Measurements from ENCODE around the gene MSANTD3. TPM values are rescaled to one million over a fixed set of nuclear protein-coding genes. Genes with fewer than 3 reads are reported as not detected.
A peak's percentile ranks its signal among the peaks of the same experiment; 100 is the strongest.

MSANTD3 gene
- total RNA-seq, 1 donor from 2014 or later, result 28.2 TPM

DNA sequence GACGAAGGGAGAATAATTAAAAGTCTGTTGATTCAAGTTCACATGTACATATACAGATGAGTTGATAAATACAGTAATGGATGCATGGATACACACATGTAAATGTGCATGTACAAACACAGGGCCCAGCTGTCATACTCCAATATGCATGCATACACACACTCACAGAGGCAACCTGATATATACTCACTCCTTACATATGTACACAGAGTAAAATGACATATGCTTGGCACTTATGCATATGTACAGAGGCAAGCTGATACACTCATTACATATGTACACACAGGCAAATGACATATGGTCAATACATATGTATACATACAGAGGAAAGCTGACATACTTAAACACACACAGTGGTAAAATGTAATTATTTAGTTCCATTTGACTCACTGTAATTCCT lies 38.8 kb downstream of the MSANTD3 start:
- DNase-seq (ENCODE audit: low spot score), result no peak

DNA sequence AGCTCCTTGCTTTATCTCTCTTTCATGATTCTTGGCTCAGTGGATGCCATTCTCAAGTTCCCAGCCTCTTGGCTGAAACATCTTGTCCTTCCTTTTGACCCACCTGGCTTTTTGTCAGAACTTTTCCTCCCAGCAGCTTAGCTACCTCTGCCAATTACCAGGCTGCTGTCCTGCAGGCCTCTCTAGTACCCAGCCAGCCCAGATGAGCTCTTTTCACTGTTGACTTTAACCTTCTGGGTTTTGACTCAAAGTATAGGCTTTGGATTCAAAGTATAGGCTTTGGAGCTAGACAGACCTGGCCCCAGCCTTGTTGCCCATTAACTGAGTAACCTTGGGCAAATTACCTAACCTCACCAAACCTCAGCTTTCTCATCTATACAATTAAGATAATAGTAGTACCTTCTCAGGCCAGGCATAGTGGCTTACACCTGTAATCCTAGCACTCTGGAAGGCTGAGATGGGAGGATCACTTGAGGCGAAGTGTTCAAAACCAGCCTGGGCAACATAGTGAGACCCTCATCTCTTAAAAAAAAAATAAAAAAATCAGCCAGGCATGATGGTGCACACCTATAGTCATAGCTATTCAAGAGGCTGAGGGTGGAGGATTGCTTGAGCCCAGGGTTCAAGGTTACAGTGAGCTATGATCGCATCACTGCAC lies 39.4 kb downstream of the MSANTD3 start:
- no peak for DNase-seq (ENCODE audit: low spot score)

DNA sequence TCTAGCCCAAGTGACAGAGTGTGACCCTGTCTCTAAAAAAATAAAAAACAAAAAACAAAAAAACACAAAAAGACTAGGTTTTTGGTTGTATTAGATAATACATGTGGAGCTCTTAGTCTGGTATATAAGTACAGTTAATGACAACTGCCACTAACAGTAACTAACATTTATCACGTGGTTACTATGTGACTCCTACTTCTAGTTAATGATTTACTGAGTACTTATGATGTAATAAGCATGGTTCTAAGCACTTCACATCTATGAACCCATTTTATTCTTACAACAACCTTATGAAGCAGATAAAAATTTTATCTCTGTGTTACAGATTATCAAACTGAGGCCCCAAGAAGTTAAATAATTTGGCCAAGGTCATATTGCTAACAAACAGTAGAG lies 39.9 kb downstream of the MSANTD3 start:
- DNase-seq (ENCODE audit: low spot score), result no peak

DNA sequence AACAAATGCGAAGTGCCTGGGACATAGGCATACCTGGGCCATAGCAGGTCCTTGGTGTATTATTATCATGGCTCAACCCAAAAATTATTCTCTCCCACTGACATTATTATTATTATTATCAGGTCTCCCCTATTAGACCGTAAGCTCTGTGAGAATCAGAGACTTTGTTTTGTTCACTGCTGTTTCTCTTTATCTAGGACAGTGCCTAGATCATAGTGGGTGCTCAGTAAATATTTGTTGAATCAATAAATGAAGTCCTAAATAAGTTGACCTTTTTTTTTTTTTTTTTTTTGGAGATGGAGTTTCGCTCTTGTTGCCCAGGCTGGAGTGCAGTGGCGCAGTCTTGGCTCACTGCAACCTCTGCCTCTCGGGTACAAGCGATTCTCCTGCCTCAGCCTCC lies 41.1 kb downstream of the MSANTD3 start:
- DNase-seq (ENCODE audit: low spot score), result no peak

DNA sequence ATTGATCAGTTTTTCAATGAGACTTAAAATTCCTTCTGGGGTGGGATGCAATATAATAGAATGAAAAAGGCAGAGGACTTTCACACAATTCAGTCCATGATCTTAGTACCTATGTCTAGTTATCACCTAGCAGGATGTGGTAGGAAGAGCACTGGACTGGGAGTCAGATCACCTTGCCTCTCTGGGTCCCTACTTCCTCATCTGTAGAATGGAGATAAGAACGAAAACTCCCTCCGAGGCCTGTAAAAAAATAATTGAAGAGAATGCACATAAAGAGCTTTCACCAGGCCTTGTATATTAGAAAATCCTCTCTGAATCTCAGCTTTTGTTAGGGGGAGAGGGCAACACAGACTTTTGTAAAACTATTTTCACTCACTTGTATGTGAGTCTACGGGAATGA lies 45.3 kb downstream of the MSANTD3 start:
- no peak for DNase-seq (ENCODE audit: low spot score)

DNA sequence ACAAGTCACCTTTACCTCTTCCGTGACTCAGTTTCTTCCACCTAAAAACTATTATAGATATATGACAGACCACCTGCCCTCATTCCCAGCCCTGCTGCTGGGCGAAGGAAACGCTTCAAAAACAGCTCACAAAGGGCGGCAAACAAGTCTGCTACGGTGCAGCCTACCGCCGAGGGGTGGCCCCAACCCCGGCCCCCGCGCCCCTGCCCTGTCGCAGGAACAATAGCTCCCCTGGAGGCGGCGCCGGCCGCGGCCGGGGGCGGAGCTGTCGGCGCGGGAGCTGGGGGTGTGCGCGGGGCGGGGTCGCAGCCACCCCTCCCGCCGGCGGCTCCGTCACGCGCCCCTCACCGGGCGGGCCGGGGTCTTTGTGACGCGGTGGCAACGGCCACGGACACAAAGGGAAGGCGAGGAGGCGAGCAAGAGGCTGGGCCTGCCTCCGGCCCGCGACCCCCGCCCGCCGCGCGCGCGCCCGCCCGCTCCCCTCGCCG lies 45.9 kb downstream of the MSANTD3 start, which contains the start of gene TMEFF1:
Gene TMEFF1 (plus strand): TSS at position 362 of the 488 bp plus-strand sequence. CDS start 396 bp downstream, outside the sequence.
- peak; percentile 15 for DNase-seq (ENCODE audit: low spot score)

DNA sequence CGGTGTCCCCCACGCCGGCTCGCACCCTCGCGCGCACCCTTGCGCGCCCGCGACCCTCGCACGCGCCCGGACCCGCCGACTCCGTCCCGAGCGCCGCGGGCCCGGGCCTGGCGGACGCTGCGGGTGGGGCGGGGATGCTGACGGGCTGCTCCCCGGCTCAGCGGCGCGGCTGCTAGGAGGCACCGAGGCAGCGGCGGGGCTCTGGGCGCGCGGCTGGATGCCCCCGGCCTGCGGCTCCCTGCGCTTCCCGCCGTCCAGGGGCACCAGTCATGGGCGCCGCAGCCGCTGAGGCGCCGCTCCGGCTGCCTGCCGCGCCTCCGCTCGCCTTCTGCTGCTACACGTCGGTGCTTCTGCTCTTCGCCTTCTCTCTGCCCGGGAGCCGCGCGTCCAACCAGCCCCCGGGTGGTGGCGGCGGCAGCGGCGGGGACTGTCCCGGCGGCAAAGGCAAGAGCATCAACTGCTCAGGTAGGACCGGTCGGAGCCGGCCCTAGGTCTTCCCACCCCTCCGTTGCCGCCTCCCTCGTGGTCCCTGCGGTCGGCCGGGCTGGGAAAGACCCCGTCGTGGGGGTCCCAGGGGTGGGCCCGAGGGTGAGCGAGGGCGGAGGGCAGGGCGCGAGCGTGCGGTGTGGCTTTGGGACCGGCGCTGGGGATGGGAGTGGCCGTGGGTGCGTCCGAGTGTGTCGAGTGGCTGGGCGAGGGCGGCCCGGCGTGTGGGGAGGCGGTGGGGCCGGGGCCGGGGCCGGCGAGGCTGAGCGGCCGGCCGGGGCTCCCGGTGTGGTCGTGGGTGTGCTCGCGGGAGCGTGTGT lies 46.5 kb downstream of the MSANTD3 start:
- peak; percentile 12 for DNase-seq (ENCODE audit: low spot score)

DNA sequence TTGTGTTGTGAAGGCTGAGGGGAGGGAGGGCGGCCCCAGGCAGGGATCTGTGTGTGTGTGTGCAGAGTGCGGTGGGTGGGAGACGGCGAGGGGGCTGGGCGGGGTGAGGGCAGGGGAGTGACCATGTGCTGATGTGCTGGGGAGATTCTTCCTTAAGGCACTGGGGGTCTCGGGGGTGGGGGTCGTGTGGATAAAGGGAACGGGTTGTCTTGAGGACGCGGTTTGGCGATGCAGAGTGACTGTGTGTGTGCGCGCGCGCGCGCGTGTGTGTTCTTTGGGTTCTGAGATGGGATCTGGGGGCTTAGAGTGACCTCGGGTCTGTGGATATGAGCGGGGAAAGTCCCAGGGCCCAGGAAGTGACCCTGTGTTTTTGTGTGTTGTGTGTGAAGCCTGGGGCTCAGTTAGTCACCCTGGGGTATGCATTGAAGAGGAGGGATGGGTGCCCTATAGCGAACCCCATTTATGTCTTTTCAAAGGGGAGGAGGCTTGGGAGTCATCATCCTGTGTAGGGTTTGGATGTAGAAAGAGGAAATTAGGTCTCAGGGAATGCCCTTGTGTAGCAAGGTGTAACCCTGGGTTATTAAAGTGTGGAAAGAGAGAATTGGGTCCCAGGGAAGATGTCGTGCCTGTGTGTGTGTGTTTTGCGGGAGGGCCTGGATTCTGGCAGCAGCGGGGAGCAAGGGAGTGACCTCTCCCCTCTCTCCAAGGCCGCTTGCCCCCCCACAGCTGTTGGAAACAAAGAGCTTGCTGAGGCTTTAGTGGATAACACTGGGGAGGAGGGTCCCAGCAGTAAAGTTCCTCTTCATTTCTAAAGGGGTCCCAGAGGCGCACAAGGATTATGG lies 47.4 kb downstream of the MSANTD3 start:
- DNase-seq (ENCODE audit: low spot score), result no peak

DNA sequence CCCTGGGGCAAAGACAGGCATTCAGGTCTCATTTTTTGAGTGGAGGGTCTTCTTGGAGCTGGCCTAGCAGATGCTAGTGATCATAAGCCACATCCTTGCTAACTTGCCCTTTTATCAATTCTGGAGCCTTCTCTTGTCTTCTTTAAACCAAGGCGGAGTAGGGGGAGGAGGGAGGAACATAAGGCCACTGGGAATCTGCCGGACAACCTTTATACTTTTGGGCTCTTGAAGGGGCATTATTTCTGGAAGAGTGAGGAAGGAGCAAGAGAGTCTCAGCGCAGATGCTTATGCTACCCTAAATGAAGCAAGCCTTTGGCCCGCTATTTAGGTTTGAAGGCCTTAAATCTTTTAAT lies 48.0 kb downstream of the MSANTD3 start:
- no peak for DNase-seq (ENCODE audit: low spot score)

DNA sequence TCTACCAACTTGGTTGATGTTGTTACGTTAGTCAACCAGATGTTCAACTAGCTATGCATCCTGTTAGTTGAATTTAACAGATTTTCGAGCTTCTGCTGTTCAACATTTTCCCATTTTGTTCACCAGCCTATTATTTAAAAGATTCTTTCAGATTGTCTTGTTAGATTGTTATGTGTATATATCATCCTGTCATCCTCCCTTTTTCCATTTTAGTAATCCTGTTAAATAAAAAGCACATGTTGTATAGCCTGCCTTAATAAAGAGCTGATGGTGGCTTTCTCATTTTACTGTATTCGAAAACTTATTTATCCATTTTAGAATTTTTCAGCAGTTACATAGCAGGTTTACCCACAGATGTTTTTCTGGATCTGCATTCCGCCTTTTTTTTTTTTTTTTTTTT lies 50.3 kb downstream of the MSANTD3 start:
- DNase-seq (ENCODE audit: low spot score), result no peak

DNA sequence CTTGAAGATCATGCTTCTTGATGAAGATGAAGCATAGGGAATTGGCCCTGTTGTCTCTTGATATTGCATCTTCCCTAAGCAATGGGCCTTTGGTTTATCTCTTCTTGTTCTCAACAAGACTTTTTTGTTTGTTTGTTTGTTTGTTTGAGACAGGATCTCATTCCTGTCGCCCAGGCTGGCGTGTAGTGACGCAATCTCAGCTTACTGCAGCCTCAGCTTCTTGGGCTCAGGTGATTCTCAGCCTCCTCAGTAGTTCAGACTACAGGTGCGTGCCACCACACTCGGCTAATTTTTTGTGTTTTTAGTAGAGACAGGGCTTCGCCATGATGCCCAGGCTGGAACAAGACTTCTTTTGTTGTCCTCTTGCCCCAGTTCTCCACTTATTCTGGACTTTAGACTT lies 51.2 kb downstream of the MSANTD3 start:
- DNase-seq (ENCODE audit: low spot score), result no peak

DNA sequence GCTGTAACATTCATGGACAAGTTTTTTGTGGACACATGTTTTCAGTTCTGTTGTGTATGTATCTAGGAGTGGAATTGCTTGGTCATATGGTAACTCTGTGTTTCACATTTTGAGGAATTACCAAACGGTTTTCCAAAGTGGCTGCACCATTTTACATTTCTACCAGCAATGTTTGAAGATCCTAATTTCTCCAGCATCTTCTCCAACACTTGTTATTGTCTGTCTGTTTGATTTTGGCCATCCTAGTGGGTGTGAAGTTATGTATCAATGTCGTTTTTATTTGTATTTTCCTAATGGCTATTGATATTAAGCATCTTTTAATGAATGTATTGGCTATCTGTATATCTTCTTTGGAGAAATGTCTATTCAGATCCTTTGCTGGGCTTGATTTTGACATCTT lies 52.9 kb downstream of the MSANTD3 start:
- no peak for DNase-seq (ENCODE audit: low spot score)

DNA sequence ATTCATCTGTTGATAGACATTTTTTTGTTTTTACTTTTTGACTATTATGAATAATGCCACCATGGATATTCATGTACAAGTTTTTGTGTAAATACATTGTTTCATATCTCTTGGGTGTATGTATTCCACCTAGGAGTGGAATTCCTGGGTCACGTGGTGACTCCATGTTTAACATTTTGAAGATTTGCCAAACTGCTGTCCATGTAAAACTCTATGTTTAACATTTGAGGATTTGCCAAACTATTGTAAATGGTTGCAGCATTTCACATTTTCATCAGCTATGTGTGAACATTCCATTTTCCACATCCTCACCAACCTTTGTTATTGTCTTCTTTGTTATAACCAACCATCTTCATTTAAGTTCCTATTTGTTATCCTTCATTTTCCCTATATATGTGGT lies 58.3 kb downstream of the MSANTD3 start:
- no peak for DNase-seq (ENCODE audit: low spot score)

DNA sequence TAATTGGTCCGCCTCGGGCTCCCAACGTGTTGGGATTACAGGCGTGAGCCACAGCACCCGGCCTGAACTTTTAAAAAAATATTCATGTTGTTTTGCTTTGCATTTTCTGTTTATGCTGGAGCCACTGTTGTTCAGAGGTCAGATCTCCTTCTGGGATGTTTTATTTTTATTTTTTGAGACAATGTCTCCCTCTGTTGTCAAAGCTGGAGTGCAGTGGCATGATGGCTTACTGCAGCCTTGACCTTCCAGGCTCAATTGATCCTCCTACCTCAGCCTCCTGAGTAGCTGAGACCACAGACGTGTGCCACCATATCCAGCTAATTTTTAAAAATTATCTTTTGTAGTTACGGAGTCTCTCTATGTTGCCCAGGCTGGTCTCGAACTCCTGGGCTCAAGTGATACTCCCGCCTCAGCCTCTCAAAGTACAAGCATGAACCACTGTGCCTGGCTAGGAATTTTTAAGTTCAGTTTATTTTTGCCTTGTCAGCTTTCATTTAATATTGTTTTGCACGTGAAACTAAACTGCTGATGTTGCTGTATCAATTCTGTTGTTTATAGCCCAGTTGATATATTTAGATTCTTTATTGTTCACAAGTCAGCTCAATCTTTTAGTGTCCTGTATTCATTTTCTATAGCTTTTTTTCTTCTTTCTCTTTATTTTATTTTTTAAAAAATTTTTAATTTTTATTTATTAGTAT lies 59.7 kb downstream of the MSANTD3 start:
- DNase-seq (ENCODE audit: low spot score), result no peak

DNA sequence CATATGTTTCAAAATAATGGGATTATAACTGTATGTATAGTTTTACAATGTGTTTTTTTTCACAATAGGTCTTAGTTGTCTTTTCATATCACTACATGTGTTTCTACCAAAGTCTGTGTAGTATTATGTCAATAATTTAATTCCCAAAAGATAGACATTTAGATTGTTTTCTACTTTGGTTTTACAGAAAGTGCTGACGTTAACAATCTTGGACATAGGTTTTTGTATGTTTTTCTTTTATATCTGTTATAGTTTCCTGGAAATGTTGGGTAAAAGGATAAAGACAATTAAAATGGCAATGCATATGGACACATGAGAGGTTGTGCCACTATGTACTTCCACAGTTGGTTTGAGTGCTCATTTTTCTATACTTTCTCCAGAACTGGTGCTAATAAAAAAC lies 61.2 kb downstream of the MSANTD3 start:
- DNase-seq (ENCODE audit: low spot score), result no peak

DNA sequence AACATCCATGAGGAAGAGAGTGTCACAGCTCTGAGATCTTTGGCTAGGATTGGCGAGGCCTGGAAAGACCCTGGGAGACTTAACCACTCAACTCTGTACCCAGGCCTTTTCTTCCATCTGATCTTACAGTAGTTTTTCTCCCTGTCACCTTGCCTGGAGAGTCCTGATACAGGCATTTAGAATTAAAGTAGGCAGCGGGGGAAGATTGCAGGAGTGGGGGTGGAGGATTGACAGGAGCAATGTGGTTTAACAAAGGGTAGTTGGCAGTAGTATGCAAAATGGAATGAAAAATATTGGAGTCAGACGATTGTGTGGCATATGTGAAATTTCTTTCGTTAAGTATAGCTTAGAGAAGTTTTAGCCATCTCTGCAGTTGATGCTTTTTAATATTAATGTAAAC lies 62.9 kb downstream of the MSANTD3 start:
- no peak for DNase-seq (ENCODE audit: low spot score)

DNA sequence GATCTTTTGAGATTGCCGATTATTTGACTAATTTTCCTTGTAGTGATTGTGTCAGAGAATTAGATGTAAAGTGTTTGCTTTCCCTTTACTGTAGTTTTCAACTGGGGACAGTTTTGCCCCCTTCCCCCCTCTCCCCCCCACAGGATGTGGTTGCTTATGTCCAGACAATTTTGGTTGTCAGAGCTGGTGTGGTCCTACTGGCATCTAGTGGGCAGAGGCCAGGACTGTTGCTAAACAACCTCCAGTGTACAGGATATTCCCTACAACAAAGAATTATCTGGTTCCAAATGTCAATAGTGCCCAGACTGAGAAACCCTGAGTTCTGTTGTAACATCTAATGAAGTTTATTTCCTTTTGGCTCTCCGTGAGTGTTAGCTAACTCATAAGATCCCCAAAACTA lies 66.0 kb downstream of the MSANTD3 start:
- no peak for DNase-seq (ENCODE audit: low spot score)

DNA sequence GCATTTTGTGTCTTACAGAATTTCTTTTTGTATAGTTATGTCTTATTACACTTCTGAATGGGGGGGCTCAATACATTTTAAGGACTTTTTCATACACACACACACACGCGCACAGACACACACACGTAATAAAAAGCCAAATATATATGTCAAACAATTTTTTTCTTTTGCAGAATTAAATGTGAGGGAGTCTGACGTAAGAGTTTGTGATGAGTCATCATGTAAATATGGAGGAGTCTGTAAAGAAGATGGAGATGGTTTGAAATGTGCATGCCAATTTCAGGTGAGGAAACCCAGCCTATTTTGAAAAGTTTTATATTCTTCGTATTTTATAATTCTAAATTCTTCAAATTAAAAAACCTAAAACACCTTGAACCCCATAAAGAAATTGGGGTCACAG lies 71.6 kb downstream of the MSANTD3 start:
- DNase-seq (ENCODE audit: low spot score), result no peak

DNA sequence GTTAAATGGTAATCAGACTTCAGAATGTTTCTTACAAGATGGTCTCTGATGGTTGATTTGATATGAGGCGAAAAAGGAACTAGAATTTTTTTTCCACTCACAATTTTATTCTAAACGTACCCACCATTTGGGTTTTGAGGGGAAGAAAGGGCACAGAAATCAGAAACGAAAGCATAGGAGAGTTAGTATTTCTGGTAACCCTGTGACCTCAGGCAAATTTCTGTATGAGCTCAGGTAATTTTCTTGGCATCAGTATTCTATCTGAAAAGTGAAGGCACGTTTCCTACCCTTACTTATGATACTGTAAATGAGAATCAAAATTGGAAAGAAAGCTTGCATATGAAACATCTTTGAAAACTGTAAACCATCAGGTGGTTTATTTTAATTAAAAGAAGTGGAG lies 72.5 kb downstream of the MSANTD3 start:
- DNase-seq (ENCODE audit: low spot score), result no peak

DNA sequence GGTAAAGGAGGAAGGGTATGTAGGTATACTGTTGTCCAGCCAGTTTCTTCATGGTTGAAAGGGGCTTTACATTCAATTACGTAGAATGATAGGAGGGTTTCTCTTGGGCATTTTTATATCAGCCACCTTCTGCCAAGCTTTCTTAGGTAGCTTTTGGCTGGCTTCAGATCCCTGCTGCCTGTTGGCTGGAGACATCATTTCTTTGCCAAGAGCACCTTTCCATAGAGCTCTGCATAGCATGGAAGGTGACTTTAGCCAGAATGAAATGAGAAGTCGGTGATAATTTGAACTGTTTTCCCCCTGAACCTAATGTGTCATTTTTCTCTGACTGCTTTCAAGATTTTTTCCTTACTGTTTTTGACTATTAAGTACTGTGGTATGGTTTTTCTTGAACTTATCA lies 72.9 kb downstream of the MSANTD3 start:
- no peak for DNase-seq (ENCODE audit: low spot score)
